Measurements from ENCODE around the gene SH3RF3.

Gene SH3RF3

GRCh38 chr2:109507217-109507616 lies 378.2 kb downstream of the SH3RF3 start:
- no peak for DNase-seq (ENCODE audit: low read depth)

- DNase-seq (ENCODE audit: low read depth), result no peak
Observed at GRCh38 chr2:109507828-109508227, 378.8 kb downstream of the SH3RF3 start.

- no peak for DNase-seq (ENCODE audit: low read depth)
Observed at GRCh38 chr2:109508556-109508955, 379.6 kb downstream of the SH3RF3 start.

- DNase-seq (ENCODE audit: low read depth), result peak; percentile 19
Observed at GRCh38 chr2:109510136-109511028, 381.4 kb downstream of the SH3RF3 start.

- no peak for DNase-seq (ENCODE audit: low read depth)
Observed at GRCh38 chr2:109511168-109511567, 382.2 kb downstream of the SH3RF3 start.

GRCh38 chr2:109512076-109512475 lies 383.1 kb downstream of the SH3RF3 start:
- no peak for DNase-seq (ENCODE audit: low read depth)

GRCh38 chr2:109513230-109513629 lies 384.2 kb downstream of the SH3RF3 start:
- no peak for DNase-seq (ENCODE audit: low read depth)

GRCh38 chr2:109513749-109514588 lies 385.0 kb downstream of the SH3RF3 start:
- DNase-seq (ENCODE audit: low read depth), result peak; percentile 63

- no peak for DNase-seq (ENCODE audit: low read depth)
Observed at GRCh38 chr2:109514857-109515256, 385.9 kb downstream of the SH3RF3 start.

- no peak for DNase-seq (ENCODE audit: low read depth)
Observed at GRCh38 chr2:109516445-109517117, 387.6 kb downstream of the SH3RF3 start.

GRCh38 chr2:109517118-109517889 lies 388.3 kb downstream of the SH3RF3 start:
- no peak for DNase-seq (ENCODE audit: low read depth)

GRCh38 chr2:109519513-109519912 lies 390.5 kb downstream of the SH3RF3 start:
- no peak for DNase-seq (ENCODE audit: low read depth)

GRCh38 chr2:109521233-109522062 lies 392.4 kb downstream of the SH3RF3 start:
- DNase-seq (ENCODE audit: low read depth), result no peak

- DNase-seq (ENCODE audit: low read depth), result no peak
Observed at GRCh38 chr2:109522063-109522374, 393.0 kb downstream of the SH3RF3 start.

GRCh38 chr2:109523121-109523520 lies 394.1 kb downstream of the SH3RF3 start:
- DNase-seq (ENCODE audit: low read depth), result no peak

- no peak for DNase-seq (ENCODE audit: low read depth)
Observed at GRCh38 chr2:109523536-109524361, 394.7 kb downstream of the SH3RF3 start.

GRCh38 chr2:109525836-109526235 lies 396.8 kb downstream of the SH3RF3 start:
- no peak for DNase-seq (ENCODE audit: low read depth)

GRCh38 chr2:109526442-109526970 lies 397.5 kb downstream of the SH3RF3 start:
- DNase-seq (ENCODE audit: low read depth), result no peak

GRCh38 chr2:109527079-109527478 lies 398.1 kb downstream of the SH3RF3 start:
- no peak for DNase-seq (ENCODE audit: low read depth)

Measured in non-pigmented ciliary epithelial cell (primary cell).